ENCODE data around the gene AURKB. TPM values are rescaled to one million over a fixed set of nuclear protein-coding genes. Genes with fewer than 3 reads are reported as not detected.

AURKB gene
- total and polyA plus RNA-seq, 2 of the 13 experiments (the other 11 are each of a cell fraction or from before 2014, with no cell fraction given) = 29.5 to 75.3 TPM

DNA sequence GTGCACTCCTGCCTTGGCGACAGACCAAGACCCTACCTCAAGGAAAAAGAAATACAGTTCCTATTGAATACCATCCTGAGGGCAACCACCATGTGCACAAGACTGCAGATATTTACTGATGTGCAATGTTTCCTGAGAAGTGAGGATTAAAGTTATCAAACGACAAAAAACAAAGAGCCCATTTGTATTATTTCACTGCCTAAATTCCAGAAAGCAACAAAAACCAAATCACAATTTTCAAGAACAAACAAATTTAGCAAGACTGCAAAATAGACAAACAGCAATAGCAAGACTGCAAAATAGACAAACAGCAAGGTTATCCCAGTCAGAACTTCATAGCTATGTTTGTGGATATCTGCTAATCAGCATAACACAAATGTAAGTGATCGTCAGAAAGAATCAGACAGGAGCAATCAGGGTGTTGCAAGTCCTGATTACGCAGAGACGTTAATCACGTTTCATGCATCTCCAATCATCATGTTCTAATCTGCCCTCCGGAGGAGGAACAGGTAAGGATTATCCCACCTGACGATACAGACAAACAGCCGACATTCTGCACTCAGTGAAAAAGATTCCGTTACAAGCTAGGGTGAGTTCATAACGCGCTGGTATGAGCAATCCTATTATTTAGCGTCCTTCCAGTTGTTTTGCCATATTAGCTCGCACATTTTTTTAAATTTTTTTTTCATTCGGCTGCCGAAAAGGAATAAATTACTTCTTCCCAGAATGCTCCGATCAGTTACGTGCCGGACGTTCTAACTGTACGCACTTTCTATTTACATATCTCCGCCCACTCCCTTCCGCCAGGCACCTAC is 37.1 kb downstream of the AURKB start (continued):
- TF ChIP-seq ZNF558 (CRISPR knock-in tag; IDR thresholded peaks at IDR 0.05; ENCODE audit: borderline replicate concordance) (no peak), AKNA (CRISPR knock-in tag; IDR thresholded peaks at IDR 0.05; ENCODE audit: borderline replicate concordance) (peak; percentile 90), MBD4 (IDR thresholded peaks at IDR 0.05; ENCODE audit: borderline replicate concordance, low read length) (peak; percentile 97), TFE3 (CRISPR knock-in tag; IDR thresholded peaks at IDR 0.05) (peak; percentile 86), ZBTB38 (CRISPR knock-in tag; IDR thresholded peaks at IDR 0.05) (no peak), ZNF549 (CRISPR knock-in tag; IDR thresholded peaks at IDR 0.05) (0 out of 2 replicates have a peak, but pooled peaks have one; percentile 37), KDM3A (CRISPR knock-in tag; IDR thresholded peaks at IDR 0.05; ENCODE audit: low read depth) (peak; percentile 99), ZNF660 (CRISPR knock-in tag; IDR thresholded peaks at IDR 0.05; ENCODE audit: borderline replicate concordance, low read depth) (no peak), ZNF777 (CRISPR knock-in tag; IDR thresholded peaks at IDR 0.05) (peak; percentile 66; the same call in 1 of the 2 replicates), TGIF2 (CRISPR knock-in tag; IDR thresholded peaks at IDR 0.05) (peak; percentile 96; the same call in 1 of the 2 replicates), ZNF3 (CRISPR knock-in tag; IDR thresholded peaks at IDR 0.05) (peak; percentile 59; the same call in 1 of the 2 replicates)
- TF ChIP-seq, protein P1, sequence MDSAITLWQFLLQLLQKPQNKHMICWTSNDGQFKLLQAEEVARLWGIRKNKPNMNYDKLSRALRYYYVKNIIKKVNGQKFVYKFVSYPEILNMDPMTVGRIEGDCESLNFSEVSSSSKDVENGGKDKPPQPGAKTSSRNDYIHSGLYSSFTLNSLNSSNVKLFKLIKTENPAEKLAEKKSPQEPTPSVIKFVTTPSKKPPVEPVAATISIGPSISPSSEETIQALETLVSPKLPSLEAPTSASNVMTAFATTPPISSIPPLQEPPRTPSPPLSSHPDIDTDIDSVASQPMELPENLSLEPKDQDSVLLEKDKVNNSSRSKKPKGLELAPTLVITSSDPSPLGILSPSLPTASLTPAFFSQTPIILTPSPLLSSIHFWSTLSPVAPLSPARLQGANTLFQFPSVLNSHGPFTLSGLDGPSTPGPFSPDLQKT (CRISPR knock-in tag; IDR thresholded peaks at IDR 0.05; ENCODE audit: borderline replicate concordance) = 0 out of 2 replicates have a peak, but pooled peaks have one; percentile 81
- TF ChIP-seq, protein P2, sequence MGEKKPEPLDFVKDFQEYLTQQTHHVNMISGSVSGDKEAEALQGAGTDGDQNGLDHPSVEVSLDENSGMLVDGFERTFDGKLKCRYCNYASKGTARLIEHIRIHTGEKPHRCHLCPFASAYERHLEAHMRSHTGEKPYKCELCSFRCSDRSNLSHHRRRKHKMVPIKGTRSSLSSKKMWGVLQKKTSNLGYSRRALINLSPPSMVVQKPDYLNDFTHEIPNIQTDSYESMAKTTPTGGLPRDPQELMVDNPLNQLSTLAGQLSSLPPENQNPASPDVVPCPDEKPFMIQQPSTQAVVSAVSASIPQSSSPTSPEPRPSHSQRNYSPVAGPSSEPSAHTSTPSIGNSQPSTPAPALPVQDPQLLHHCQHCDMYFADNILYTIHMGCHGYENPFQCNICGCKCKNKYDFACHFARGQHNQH (CRISPR knock-in tag; IDR thresholded peaks at IDR 0.05) = peak; percentile 99
- TF ChIP-seq, protein P3, sequence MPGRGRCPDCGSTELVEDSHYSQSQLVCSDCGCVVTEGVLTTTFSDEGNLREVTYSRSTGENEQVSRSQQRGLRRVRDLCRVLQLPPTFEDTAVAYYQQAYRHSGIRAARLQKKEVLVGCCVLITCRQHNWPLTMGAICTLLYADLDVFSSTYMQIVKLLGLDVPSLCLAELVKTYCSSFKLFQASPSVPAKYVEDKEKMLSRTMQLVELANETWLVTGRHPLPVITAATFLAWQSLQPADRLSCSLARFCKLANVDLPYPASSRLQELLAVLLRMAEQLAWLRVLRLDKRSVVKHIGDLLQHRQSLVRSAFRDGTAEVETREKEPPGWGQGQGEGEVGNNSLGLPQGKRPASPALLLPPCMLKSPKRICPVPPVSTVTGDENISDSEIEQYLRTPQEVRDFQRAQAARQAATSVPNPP (CRISPR knock-in tag; IDR thresholded peaks at IDR 0.05) = peak; percentile 82
- TF ChIP-seq, protein P4, sequence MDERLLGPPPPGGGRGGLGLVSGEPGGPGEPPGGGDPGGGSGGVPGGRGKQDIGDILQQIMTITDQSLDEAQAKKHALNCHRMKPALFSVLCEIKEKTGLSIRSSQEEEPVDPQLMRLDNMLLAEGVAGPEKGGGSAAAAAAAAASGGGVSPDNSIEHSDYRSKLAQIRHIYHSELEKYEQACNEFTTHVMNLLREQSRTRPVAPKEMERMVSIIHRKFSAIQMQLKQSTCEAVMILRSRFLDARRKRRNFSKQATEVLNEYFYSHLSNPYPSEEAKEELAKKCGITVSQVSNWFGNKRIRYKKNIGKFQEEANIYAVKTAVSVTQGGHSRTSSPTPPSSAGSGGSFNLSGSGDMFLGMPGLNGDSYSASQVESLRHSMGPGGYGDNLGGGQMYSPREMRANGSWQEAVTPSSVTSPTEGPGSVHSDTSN (CRISPR knock-in tag; IDR thresholded peaks at IDR 0.05) = peak; percentile 37; the same call in 1 of the 2 replicates

Measured in HepG2 (cell line).